ENCODE results near the gene NOL4L.

DNA sequence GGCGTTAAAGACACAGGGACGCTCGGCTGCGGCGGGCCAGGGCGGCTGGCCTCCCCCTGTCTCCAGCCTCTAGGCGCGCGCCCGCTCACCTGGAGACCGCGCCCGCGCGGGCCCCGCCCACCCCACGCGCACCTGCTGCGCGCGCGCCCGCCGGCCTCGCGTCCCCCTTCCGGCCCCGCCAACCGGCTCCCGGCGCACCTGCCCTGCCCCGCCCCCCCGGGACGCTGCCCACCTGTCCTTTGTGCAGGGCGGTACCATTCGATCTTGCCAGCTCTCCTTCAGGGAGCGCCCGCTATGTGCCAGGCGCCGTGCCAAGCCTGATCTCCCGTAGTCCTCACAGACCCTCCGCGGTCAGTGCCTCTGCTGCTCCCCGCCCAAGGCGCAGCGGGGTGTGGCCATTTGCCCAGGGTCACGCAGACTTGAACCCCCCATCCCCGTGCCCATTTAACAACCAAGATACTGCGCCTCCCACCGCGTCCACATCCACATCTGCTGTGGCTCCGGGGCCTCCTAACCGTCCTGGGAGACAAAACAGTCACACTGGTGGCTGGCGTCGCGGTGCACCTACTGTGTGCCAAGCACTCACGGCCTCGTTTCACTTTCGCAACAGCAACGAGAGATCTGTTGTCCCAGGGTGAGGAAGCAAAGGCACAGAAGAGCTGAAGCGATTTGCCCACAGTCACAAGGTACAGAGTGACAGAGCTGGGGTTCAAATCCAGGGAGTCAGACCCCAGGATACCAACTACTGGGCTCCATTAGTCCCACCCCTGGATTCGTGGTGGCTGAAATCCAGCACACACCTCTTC lies 48.1 kb downstream of the NOL4L start:
- TF ChIP-seq POLR2AphosphoS5 (IDR thresholded peaks at IDR 0.05; ENCODE audit: low read depth, low read length) (no peak), POLR2A (IDR thresholded peaks at IDR 0.05; ENCODE audit: low read depth, low read length) (no peak), TAF1 (IDR thresholded peaks at IDR 0.05; ENCODE audit: low read depth, low read length) (no peak), POU2F2 (IDR thresholded peaks at IDR 0.05; ENCODE audit: low read depth, low read length) (no peak)
